IMR-90 (cell line): ENCODE measurements around the gene CATSPER3. TPM values are rescaled to one million over a fixed set of nuclear protein-coding genes. Genes with fewer than 3 reads are reported as not detected.

ENCODE experiments used
- ATAC-seq: fragments of 200-7000 bp; cut with Tn5 transposase; 2 replicates; pipeline ENCODE4 v1.9.1; 2020; ENCODE audit warnings: low read depth, mild to moderate bottlenecking, moderate library complexity
- BruUV-seq: library from RNA; stranded (reverse); fragments of 400-500 nt; replicated peaks from 2 replicates; lab custom pipeline; 2021; lab: Mats Ljungman, UMichigan
- CTCF ChIA-PET: fragments of 300-600 bp; formaldehyde crosslinking; extraction: SDS; loops from one replicate; lab custom pipeline; 2021; ENCODE audit warnings: antibody characterized with exemption; lab: Yijun Ruan, JAX
- POLR2A ChIA-PET: fragments of 300-600 bp; sonication (Branson Sonifier 250); formaldehyde crosslinking; loops from one replicate; lab custom pipeline; 2022; ENCODE audit warnings: antibody characterized with exemption; ENCODE audit not compliant: unreplicated experiment; lab: Charles Lee
- DNase-seq: peaks from one replicate; pipeline ENCODE4 v3.0.0; 2013
- H2AFZ ChIP-seq: replicated peaks from 2 replicates; pipeline ENCODE3; 2013; ENCODE audit warnings: low read length, mild to moderate bottlenecking; ENCODE audit not compliant: poor library complexity
- H2AK5ac ChIP-seq: 2 replicates; pipeline ENCODE4 v1.6.1; 2013; ENCODE audit warnings: low read depth, low read length, inconsistent platforms
- H2AK9ac ChIP-seq: replicated peaks from 2 replicates; pipeline ENCODE3; 2013; ENCODE audit warnings: mild to moderate bottlenecking, low read depth, low read length, moderate library complexity; ENCODE audit not compliant: poor library complexity
- H2BK120ac ChIP-seq: 2 replicates; pipeline ENCODE4 v1.6.1; 2013; ENCODE audit warnings: low read depth, low read length, inconsistent platforms
- H2BK15ac ChIP-seq: 3 replicates; pipeline ENCODE4 v1.6.1; 2013; ENCODE audit warnings: low read depth, low read length, inconsistent platforms
- H2BK20ac ChIP-seq: 2 replicates; pipeline ENCODE4 v1.6.1; 2013; ENCODE audit warnings: low read depth, mild to moderate bottlenecking, inconsistent platforms, low read length, moderate library complexity
- H2BK5ac ChIP-seq: 2 replicates; pipeline ENCODE4 v1.6.1; 2013; ENCODE audit warnings: mild to moderate bottlenecking, low read depth, low read length, inconsistent platforms; ENCODE audit not compliant: poor library complexity, severe bottlenecking
- H3K14ac ChIP-seq: replicated peaks from 2 replicates; pipeline ENCODE4 v1.6.1; 2013; ENCODE audit warnings: low read depth, low read length, inconsistent platforms
- H3K18ac ChIP-seq: 2 replicates; pipeline ENCODE4 v1.6.1; 2013; ENCODE audit warnings: low read depth, low read length, control low read depth
- H3K23ac ChIP-seq: 2 replicates; pipeline ENCODE4 v1.6.1; 2013; ENCODE audit warnings: low read depth, low read length, inconsistent platforms
- H3K27ac ChIP-seq: 2 replicates; pipeline ENCODE4 v1.5.1; 2013; ENCODE audit warnings: mild to moderate bottlenecking, control low read depth, low read length; ENCODE audit not compliant: insufficient read depth
- H3K27me3 ChIP-seq: 2 replicates; pipeline ENCODE4 v1.6.1; 2013; ENCODE audit warnings: low read length; ENCODE audit not compliant: control insufficient read depth, insufficient read depth
- H3K36me3 ChIP-seq: 2 replicates; pipeline ENCODE4 v1.6.1; 2013; ENCODE audit warnings: low read length, mixed read lengths; ENCODE audit not compliant: control insufficient read depth, insufficient read depth
- H3K4ac ChIP-seq: 2 replicates; pipeline ENCODE4 v1.6.1; 2013; ENCODE audit warnings: low read depth, low read length, inconsistent platforms
- H3K4me1 ChIP-seq: 2 replicates; pipeline ENCODE4 v1.6.1; 2013; ENCODE audit warnings: low read length, mixed read lengths; ENCODE audit not compliant: control insufficient read depth, insufficient read depth
- H3K4me2 ChIP-seq: 2 replicates; pipeline ENCODE4 v1.6.1; 2013; ENCODE audit warnings: low read depth, mild to moderate bottlenecking, control low read depth, low read length, moderate library complexity
- H3K4me3 ChIP-seq: 2 replicates; pipeline ENCODE4 v1.5.1; 2013; ENCODE audit warnings: low read depth, mild to moderate bottlenecking, control low read depth, low read length, moderate library complexity; ENCODE audit not compliant: insufficient read depth
- H3K56ac ChIP-seq: 2 replicates; pipeline ENCODE4 v1.6.1; 2013; ENCODE audit warnings: low read length, inconsistent platforms; ENCODE audit not compliant: insufficient read depth; ENCODE audit errors: extremely low read depth
- H3K79me1 ChIP-seq, 2 experiments: 2 replicates each; pipeline ENCODE4 v1.6.1; 2013; ENCODE audit warnings: low read length in 2 of 2, inconsistent platforms in 1 of 2, low read depth in 1 of 2
- H3K9ac ChIP-seq: 2 replicates; pipeline ENCODE4 v1.6.1; 2013; ENCODE audit warnings: low read depth, low read length, control low read depth
- H3K9me1 ChIP-seq: 2 replicates; pipeline ENCODE4 v1.6.1; 2013; ENCODE audit warnings: low read length, inconsistent platforms; ENCODE audit not compliant: insufficient read depth
- H3K9me3 ChIP-seq: 2 replicates; pipeline ENCODE4 v1.6.1; 2013; ENCODE audit warnings: low read length; ENCODE audit not compliant: control insufficient read depth, insufficient read depth
- H4K20me1 ChIP-seq: 2 replicates; pipeline ENCODE4 v1.6.1; 2013; ENCODE audit warnings: low read length, inconsistent platforms; ENCODE audit not compliant: insufficient read depth
- H4K5ac ChIP-seq: 2 replicates; pipeline ENCODE4 v1.6.1; 2013; ENCODE audit warnings: mild to moderate bottlenecking, low read depth, low read length, control low read depth
- H4K8ac ChIP-seq, 2 experiments: 2 replicates each; pipeline ENCODE4 v1.6.1; 2013; ENCODE audit warnings: low read depth in 2 of 2, low read length in 2 of 2, control low read depth in 1 of 2, inconsistent platforms in 1 of 2
- H4K91ac ChIP-seq: 2 replicates; pipeline ENCODE4 v1.6.1; 2013; ENCODE audit warnings: low read depth, low read length, inconsistent platforms; ENCODE audit not compliant: insufficient read depth
- CEBPB ChIP-seq: IDR thresholded peaks from 2 replicates; pipeline ENCODE4 v1.6.1; 2012; ENCODE audit warnings: low read depth, low read length, improper control_type of control experiment
- FOS ChIP-seq: fragments of 150-350 bp; IDR thresholded peaks from 2 replicates; pipeline ENCODE4 v1.6.1; 2016; ENCODE audit warnings: low read depth, low read length
- NFE2L2 ChIP-seq: fragments of 150-350 bp; IDR thresholded peaks from 2 replicates; pipeline ENCODE4 v1.6.1; 2016; ENCODE audit warnings: low read depth, mild to moderate bottlenecking, low read length
- SMC3 ChIP-seq: fragments of 150-350 bp; IDR thresholded peaks from 2 replicates; pipeline ENCODE4 v1.6.1; 2016; ENCODE audit warnings: low read depth, mild to moderate bottlenecking, antibody characterized with exemption, low read length, moderate library complexity
- WGBS, 2 experiments: methylation state at CpG; one replicate each; pipeline versions ENCODE4 v1.1.5 to v1.1.7; 2013; ENCODE audit warnings: missing lambda C conversion rate in 2 of 2; ENCODE audit not compliant: insufficient read length in 1 of 2; ENCODE audit errors: extremely low coverage in 2 of 2; 5-methylcytosine and 5-hydroxymethylcytosine counted together
- dilution Hi-C: fragments of 300-500 bp; cut with HindIII; formaldehyde crosslinking; loops from one replicate; pipeline ENCODE4 v1.14.3; 2018; ENCODE audit warnings: low sequenced_read_pairs; ENCODE audit not compliant: unreplicated experiment
- in situ Hi-C: fragments of 300-500 bp; cut with MboI; formaldehyde crosslinking; loops from 3 replicates; pipeline ENCODE4 v1.14.3; 2019; ENCODE audit warnings: low sequenced_read_pairs, inconsistent platforms, mixed read lengths
- intact Hi-C: fragments of 100-400 bp; cut with micrococcal nuclease; formaldehyde crosslinking; loops from 2 replicates; pipeline ENCODE4 v1.10.0; 2022
- polyA plus RNA-seq, 3 experiments: library from polyadenylated mRNA; depleted of rRNA; stranded (reverse); fragments of >200 nt; gene quantifications; 2 replicates each; pipeline ENCODE4 v1.2.3, GENCODE V29; 2012; ENCODE audit warnings: low replicate concordance in 1 of 3
- total RNA-seq: library from RNA; depleted of rRNA; stranded (reverse); fragments of >200 nt; gene quantifications from 2 replicates; pipeline ENCODE4 v1.2.3, GENCODE V29; 2012

CATSPER3 gene
- total and polyA plus RNA-seq, 2 of the 4 experiments (the other 2 are of a cell fraction) = under 0.01 to 0.12 TPM

DNA sequence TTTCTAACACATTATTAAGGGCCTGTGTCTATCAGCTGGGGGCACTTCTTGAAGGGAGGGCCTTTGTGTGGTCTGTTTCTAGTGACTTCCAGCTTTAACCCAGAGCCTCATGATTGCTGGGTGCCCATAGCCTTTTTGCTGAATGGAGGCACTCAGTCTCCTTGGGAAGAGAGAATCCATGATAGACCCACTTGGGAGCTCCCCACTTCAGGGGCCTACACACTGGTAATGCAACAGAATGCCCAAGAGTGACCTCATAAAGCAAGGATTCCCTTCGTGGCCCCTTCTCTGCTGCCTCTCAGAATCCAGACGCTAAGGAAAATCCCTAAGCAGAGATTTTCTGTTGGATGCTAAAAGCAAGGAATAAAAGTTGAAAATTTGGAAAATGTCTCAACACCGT, at the start of gene CATSPER3 (continued):
- no peak for TF ChIP-seq CEBPB

DNA sequence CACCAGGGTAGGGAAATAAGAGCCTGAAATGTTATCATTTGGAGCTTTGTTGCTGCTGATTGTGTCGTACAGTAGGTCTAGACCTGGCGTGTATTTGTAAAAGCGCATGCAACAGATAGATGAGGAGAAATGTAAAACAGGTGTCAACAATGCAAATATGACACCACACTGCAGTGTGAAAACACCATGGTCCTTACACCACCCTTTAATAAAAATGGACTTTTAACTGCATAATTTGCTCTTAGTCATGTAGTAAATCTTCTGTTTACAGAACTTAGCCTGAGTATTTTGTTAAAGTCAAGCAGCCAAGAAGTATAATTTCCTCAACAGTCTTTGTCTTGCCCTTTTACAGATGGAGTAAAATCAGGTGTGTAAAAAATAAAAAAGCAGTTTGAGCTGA, 48.8 kb upstream of the CATSPER3 start:
- peaks cover 2% of the 10 kb centered on the region; the same call in 1 of the 2 replicates for H3K4me1 ChIP-seq
- CTCF ChIA-PET = no interaction called here

More for the DNA sequence above, 48.8 kb upstream of the CATSPER3 start:
- H2BK120ac ChIP-seq = no peak overlapping the region
- no peak for TF ChIP-seq FOS
- no peak for TF ChIP-seq CEBPB
- TF ChIP-seq SMC3 = no peak
- TF ChIP-seq NFE2L2 = no peak
- H3K9me1 ChIP-seq = peaks cover 3% of the 10 kb centered on the region; the same call in 1 of the 2 replicates
- H3K18ac ChIP-seq = no peak overlapping the region
- no peaks in the 10 kb centered on the region for H4K20me1 ChIP-seq
- BruUV-seq = no TSS peak
- peaks cover 8% of the 10 kb centered on the region for H3K36me3 ChIP-seq
- no peak overlapping the region for H4K91ac ChIP-seq
- H3K56ac ChIP-seq = no peak overlapping the region
- no peak overlapping the region for H3K23ac ChIP-seq
- H2AK5ac ChIP-seq = peak overlapping the region; percentile 30; the same call in 1 of the 2 replicates
- no peak overlapping the region for H3K14ac ChIP-seq
- no peak for DNase-seq
- no peak overlapping the region for H3K4me2 ChIP-seq
- H2BK15ac ChIP-seq = no peak overlapping the region
- dilution Hi-C loops (no loop called here), intact Hi-C loops (no loop called here), in situ Hi-C loops (no loop called here)
- no peak; the same call in 1 of the 2 replicates for ATAC-seq
- no CpG with 5 or more reads among the region's 3 CpGs for WGBS, 2 experiments
- H4K8ac ChIP-seq = no peak overlapping the region
- no peaks in the 10 kb centered on the region for H3K9me3 ChIP-seq
- no peaks in the 10 kb centered on the region for H3K27me3 ChIP-seq
- H2AFZ ChIP-seq = no peak overlapping the region
- H2AK9ac ChIP-seq = no peak overlapping the region
- POLR2A ChIA-PET = no interaction called here
- H3K27ac ChIP-seq = no peak overlapping the region
- no peak overlapping the region for H3K4me3 ChIP-seq
- no peak overlapping the region for H3K4ac ChIP-seq
- H2BK5ac ChIP-seq = no peak overlapping the region
- H3K79me1 ChIP-seq = peaks cover 3 to 6% of the 10 kb centered on the region in 2 experiments; a peak in 3 of 4 replicates
- no peak overlapping the region for H4K5ac ChIP-seq
- H2BK20ac ChIP-seq = no peak overlapping the region
- no peak overlapping the region for H3K9ac ChIP-seq
